LNCAP (cell line): ENCODE results near the gene SYNPO2.

ENCODE experiments used
- CTCF ChIP-seq: fragments of 450-650 bp; IDR thresholded peaks from 2 replicates; pipeline ENCODE4 v1.5.1; 2017; ENCODE audit warnings: mild to moderate bottlenecking

SYNPO2 gene

GRCh38 chr4:119053245-119053644, 164.6 kb downstream of the SYNPO2 start:
- TF ChIP-seq CTCF, result no peak

GRCh38 chr4:119053997-119054396, 165.3 kb downstream of the SYNPO2 start:
- no peak for TF ChIP-seq CTCF

DNA sequence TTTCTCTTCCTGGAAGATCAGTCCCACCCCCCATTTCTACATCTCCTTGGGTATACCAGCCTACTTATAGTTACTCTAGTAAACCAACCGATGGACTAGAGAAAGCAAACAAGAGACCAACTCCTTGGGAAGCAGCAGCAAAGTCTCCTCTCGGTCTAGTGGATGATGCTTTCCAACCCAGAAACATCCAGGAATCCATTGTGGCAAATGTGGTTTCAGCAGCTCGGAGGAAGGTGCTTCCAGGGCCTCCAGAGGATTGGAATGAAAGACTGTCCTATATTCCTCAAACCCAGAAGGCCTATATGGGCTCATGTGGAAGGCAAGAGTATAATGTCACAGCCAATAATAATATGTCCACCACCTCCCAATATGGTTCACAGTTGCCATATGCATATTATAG, 168.8 kb downstream of the SYNPO2 start:
- TF ChIP-seq CTCF, result no peak

- TF ChIP-seq CTCF, result no peak
These were observed 170.6 kb downstream of the SYNPO2 start for GRCh38 chr4:119059221-119059620.

DNA sequence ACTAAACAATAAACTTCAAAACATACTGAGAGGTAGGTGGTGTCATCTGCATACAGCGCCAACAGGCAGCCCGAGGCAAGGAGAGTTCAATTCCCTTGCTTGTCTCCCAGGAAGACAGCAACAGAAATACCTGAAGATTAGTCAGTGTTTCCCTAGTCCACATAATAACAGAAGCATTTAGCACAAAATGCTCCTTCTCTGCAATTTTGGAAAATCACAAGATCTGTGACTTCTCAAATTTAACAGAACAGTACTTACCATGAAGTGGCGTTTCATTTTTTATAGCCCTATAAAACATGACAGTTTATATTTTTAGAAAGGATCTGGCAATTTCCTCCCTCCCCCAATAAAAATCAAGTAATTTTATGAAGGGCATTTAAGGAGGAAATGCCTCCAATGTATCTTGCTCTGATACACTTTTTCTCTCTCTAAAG, 179.9 kb downstream of the SYNPO2 start:
- TF ChIP-seq CTCF, result no peak

GRCh38 chr4:119070301-119070700, 181.6 kb downstream of the SYNPO2 start:
- TF ChIP-seq CTCF, result no peak

DNA sequence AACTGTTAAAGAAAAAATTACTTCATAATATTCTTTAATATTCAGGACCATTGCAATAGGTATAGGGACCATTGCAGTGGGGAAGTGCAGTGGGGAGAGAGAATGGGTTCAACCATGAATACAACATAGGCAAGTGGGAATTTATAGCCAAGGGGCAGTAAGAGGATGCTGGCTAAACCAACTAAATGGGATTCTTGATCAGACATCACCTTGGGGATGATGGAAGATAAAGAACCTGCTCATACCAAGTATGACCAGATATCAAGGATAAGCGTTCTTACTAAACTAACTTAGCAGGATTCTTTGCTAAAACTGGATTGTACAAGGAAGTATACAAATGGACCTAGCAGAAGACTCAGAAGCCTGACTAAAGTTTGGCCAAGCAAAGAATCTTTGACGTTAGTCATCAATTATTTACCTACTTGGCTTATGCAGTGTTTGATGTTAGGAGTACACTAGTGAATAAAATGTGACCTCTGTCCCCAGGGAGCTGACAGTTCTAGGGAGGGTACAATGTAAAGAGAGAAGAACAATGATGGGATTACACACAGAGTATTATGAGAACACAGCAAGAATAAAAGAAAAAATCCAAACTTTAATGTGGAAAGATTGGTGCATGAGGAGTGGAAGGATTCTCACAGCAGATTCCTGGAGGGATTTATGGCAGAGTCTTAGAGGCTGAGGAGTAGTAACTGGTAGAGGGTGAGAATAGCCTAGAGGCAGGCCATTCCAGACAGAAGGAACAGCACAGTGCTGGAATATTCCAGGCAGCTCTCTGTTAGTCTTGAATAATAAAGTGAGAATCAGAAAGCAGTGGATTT, 192.3 kb downstream of the SYNPO2 start:
- TF ChIP-seq CTCF, result no peak

- no peak for TF ChIP-seq CTCF
These were observed 192.8 kb downstream of the SYNPO2 start for GRCh38 chr4:119081542-119081859.
